Calu3 (cell line): ENCODE results near the gene TCEAL9. TPM values are rescaled to one million over a fixed set of nuclear protein-coding genes. Genes with fewer than 3 reads are reported as not detected.
A peak's percentile ranks its signal among the peaks of the same experiment; 100 is the strongest.

Source experiments
- Bru-seq: library from RNA; stranded (reverse); fragments of 400-500 nt; gene quantifications from one replicate; lab custom pipeline; 2021; lab: Mats Ljungman, UMichigan
- BruChase-seq, 2 experiments: library from RNA; stranded (reverse); fragments of 400-500 nt; gene quantifications; one replicate each; lab custom pipeline; 2021; lab: Mats Ljungman, UMichigan
- BruUV-seq: library from RNA; stranded (reverse); fragments of 400-500 nt; replicated peaks from 2 replicates; lab custom pipeline; 2021; lab: Mats Ljungman, UMichigan
- CTCF ChIA-PET: fragments of 300-600 bp; sonication (Branson Sonifier 250); formaldehyde crosslinking; loops from one replicate; lab custom pipeline; 2022; ENCODE audit warnings: antibody characterized with exemption; lab: Charles Lee
- DNase-seq: peaks from one replicate; pipeline ENCODE4 v3.0.0; 2022
- H3K27ac Mint-ChIP-seq: one replicate; pipeline ENCODE4 v1.8.0; 2022; ENCODE audit warnings: mixed read lengths; ENCODE audit not compliant: unreplicated experiment
- H3K27me3 Mint-ChIP-seq: one replicate; pipeline ENCODE4 v1.8.0; 2022; ENCODE audit warnings: mixed read lengths; ENCODE audit not compliant: unreplicated experiment
- H3K36me3 Mint-ChIP-seq: one replicate; pipeline ENCODE4 v1.8.0; 2022; ENCODE audit warnings: mild to moderate bottlenecking, moderate library complexity, mixed read lengths; ENCODE audit not compliant: insufficient read depth, unreplicated experiment
- H3K4me1 Mint-ChIP-seq: one replicate; pipeline ENCODE4 v1.8.0; 2022; ENCODE audit warnings: mild to moderate bottlenecking, low read depth, mixed read lengths; ENCODE audit not compliant: unreplicated experiment
- H3K4me3 Mint-ChIP-seq: one replicate; pipeline ENCODE4 v1.8.0; 2022; ENCODE audit warnings: mild to moderate bottlenecking, low read depth, moderate library complexity, mixed read lengths; ENCODE audit not compliant: unreplicated experiment
- H3K9me3 Mint-ChIP-seq: one replicate; pipeline ENCODE4 v1.8.0; 2022; ENCODE audit warnings: low read depth, mixed read lengths; ENCODE audit not compliant: unreplicated experiment
- CTCF ChIP-seq: fragments of 200-600 bp; IDR thresholded peaks from one replicate; pipeline ENCODE4 v1.8.0; 2022; ENCODE audit warnings: antibody characterized with exemption; ENCODE audit not compliant: unreplicated experiment
- intact Hi-C: fragments of 100-400 bp; cut with micrococcal nuclease; formaldehyde crosslinking; loops from one replicate; pipeline ENCODE4 v1.10.0; 2022; ENCODE audit not compliant: unreplicated experiment
- long read RNA-seq: library from polyadenylated mRNA; stranded (forward); transcript quantifications from one replicate; pipeline ENCODE4 v2.0.0, GENCODE V29; 2022
- total RNA-seq: library from RNA; stranded (reverse); gene quantifications from 2 replicates; pipeline ENCODE4 v1.2.3, GENCODE V29; 2022

The TCEAL9 gene, protein sequence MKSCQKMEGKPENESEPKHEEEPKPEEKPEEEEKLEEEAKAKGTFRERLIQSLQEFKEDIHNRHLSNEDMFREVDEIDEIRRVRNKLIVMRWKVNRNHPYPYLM
- total RNA-seq (36.7 and 36.9 TPM in 2 replicates), Bru-seq, nascent RNA (percentile 89 among the genes with signal in this experiment), BruChase-seq, experiment 1, labeled RNA remaining after a 6-hour chase (percentile 99 among the genes with signal in this experiment), BruChase-seq, experiment 2, labeled RNA remaining after a 2-hour chase (percentile 97 among the genes with signal in this experiment)
- long read RNA-seq, transcript TCEAL9-202 (3 exons, 1,033 nt), result major isoform, 95 of 140 reads
- long read RNA-seq, transcript TCEAL9-203 (1 exons, 1,938 nt), result minor isoform, 5 of 140 reads
- long read RNA-seq, transcript TCEAL9-201 (2 exons, 699 nt), result minor isoform, 26 of 140 reads
- long read RNA-seq, partial matches to known transcripts, result 4 of 140 reads
- long read RNA-seq, other reads (novel, unspliced or antisense), result 10 of 140 reads

GRCh38 chrX:103356130-103356798 lies at the start of gene TCEAL9:
Gene TCEAL9 (plus strand): TSS chrX:103356506. CDS start chrX:103357685, 1,179 bp downstream.
- intact Hi-C loops, result no loop called here

DNA sequence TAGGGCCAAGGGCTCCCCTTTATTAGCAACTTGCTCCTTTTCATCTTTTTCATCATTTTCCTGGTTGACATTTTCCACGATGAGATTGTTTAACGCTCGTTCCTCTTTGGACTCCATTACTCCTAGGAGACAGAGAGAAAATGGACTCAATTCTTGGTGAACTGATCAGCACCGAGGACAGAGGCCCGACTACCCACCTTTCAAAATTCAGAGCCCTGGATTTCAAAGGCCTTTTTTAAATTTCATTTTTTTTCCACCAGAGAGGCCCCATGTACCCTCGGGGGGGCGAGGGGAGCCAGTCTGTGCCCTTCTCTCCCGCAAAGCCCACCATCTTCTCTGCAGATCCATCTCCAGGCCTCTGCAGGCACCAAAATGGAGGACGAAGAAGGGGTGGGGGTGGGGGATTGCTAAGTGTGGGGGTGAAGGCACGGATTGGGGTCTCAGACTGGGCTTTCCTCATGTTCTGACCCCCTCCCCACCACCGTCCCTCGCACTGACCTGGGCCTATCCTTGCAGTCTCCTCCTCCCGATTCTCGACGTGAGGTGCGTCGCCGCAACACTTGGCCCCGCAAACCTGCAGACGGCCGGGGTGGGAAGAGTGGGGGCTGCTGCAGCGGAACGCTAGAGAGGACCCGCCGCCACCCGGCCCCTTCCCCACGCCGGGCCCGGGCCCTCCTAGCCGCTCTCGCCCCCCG lies 46.3 kb upstream of the TCEAL9 start:
- Mint-ChIP-seq H3K4me3 (peak overlapping the region; percentile 72), H3K27me3 (peaks cover 16% of the 10 kb centered on the region), H3K4me1 (no peaks in the 10 kb centered on the region), H3K36me3 (peaks cover 8% of the 10 kb centered on the region), H3K27ac (no peak overlapping the region), H3K9me3 (no peaks in the 10 kb centered on the region)
- intact Hi-C loops, result no loop called here
- CTCF ChIA-PET, result no interaction called here
- no peak for TF ChIP-seq CTCF
- DNase-seq, result no peak
- no TSS peak for BruUV-seq

More at GRCh38 chrX:103356130-103356798, at the start of gene TCEAL9:
- no TSS peak for BruUV-seq
- Mint-ChIP-seq H3K4me3 (peak within 1 kb of the TSS; percentile 86), H3K36me3 (peaks cover 23% of the 10 kb centered on the region), H3K27ac (peak within 1 kb of the TSS; percentile 93), H3K27me3 (no peaks in the 10 kb centered on the region), H3K9me3 (no peaks in the 10 kb centered on the region), H3K4me1 (peaks cover 25% of the 10 kb centered on the region)
- CTCF ChIA-PET, result no interaction called here
- peak; percentile 30 for DNase-seq
- TF ChIP-seq CTCF, result no peak

- H3K36me3 Mint-ChIP-seq, result peaks cover 8% of the 10 kb centered on the region
- no TSS peak for BruUV-seq
- DNase-seq, result peak; percentile 71
- intact Hi-C loops, result no loop called here
- H3K4me1 Mint-ChIP-seq, result no peaks in the 10 kb centered on the region
- peaks cover 16% of the 10 kb centered on the region for H3K27me3 Mint-ChIP-seq
- H3K27ac Mint-ChIP-seq, result peak within 1 kb of the TSS; percentile 82
- no peak for TF ChIP-seq CTCF
- H3K4me3 Mint-ChIP-seq, result peak within 1 kb of the TSS; percentile 72
- CTCF ChIA-PET, result no interaction called here
- no peaks in the 10 kb centered on the region for H3K9me3 Mint-ChIP-seq
These were observed 45.5 kb upstream of the TCEAL9 start, which contains the start of gene BEX2 for GRCh38 chrX:103310555-103311398. Gene BEX2 (minus strand): TSS chrX:103310990. CDS start chrX:103309976, 1,014 bp downstream.
